C4-2B (cell line): Measurements from ENCODE around the gene UBR4.

Source experiments
- ZFX ChIP-seq: fragments of 450-650 bp; IDR thresholded peaks from 2 replicates; pipeline ENCODE4 v1.6.1; 2017
- TF ChIP-seq, protein P1 (sequence below): fragments of 450-650 bp; conservative IDR thresholded peaks from 2 replicates; pipeline ENCODE4 v1.5.1; 2017; ENCODE audit warnings: mild to moderate bottlenecking

DNA sequence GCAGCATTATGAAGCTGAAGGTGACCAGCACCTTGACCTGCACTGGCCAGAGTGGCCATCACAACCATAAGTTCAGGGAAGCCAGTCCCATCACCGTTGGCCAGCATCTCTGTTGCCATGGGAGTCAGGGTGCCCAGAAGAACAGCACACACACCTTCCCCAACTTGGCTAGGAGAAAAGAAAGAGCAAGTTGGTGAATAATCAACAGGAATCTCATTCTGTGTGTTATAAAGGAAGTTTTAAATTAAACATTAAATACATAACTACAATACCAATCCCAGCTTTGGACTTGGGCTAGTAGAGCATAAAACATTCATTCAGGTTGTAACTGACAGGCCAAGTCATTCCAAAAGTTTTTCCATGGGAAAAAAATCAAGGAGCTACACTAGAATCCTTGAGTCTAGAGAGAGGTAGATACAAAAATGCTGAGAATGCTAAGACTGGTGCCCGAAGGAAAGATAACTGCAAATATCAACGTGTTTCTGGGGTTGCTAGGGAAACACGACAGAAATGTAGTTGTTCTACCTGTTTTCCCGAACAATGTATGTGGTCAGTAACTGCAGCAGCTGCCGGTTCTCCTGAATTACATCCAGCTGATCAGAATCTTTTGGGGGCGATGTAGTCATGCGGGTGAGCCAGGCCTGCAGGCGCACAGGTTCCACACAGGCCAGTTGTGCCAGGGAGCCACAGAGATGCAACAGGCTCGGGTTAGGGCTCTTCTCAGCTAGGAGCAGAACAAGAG lies 45.6 kb downstream of the UBR4 start:
- TF ChIP-seq, protein P1, sequence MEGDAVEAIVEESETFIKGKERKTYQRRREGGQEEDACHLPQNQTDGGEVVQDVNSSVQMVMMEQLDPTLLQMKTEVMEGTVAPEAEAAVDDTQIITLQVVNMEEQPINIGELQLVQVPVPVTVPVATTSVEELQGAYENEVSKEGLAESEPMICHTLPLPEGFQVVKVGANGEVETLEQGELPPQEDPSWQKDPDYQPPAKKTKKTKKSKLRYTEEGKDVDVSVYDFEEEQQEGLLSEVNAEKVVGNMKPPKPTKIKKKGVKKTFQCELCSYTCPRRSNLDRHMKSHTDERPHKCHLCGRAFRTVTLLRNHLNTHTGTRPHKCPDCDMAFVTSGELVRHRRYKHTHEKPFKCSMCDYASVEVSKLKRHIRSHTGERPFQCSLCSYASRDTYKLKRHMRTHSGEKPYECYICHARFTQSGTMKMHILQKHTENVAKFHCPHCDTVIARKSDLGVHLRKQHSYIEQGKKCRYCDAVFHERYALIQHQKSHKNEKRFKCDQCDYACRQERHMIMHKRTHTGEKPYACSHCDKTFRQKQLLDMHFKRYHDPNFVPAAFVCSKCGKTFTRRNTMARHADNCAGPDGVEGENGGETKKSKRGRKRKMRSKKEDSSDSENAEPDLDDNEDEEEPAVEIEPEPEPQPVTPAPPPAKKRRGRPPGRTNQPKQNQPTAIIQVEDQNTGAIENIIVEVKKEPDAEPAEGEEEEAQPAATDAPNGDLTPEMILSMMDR = no peak
- TF ChIP-seq ZFX = no peak
